Fibroblast of lung (primary cell): ENCODE results near the gene MRAS.

Experiments
- EZH2 ChIP-seq: IDR thresholded peaks from 2 replicates; pipeline ENCODE4 v1.5.1; 2012; ENCODE audit warnings: low read length, control low read depth, mild to moderate bottlenecking; ENCODE audit errors: missing control alignments
- TF ChIP-seq, protein P1 (sequence below), 2 donors: IDR thresholded peaks in 1 of 2; conservative IDR thresholded peaks in 1 of 2; 1 replicate in 1 of 2; 2 replicates in 1 of 2; pipeline ENCODE4 v1.5.1; 2011 to 2012; ENCODE audit warnings: low read length in 2 of 2, control low read depth in 1 of 2, inconsistent platforms in 1 of 2, low read depth in 1 of 2, mild to moderate bottlenecking in 1 of 2

DNA sequence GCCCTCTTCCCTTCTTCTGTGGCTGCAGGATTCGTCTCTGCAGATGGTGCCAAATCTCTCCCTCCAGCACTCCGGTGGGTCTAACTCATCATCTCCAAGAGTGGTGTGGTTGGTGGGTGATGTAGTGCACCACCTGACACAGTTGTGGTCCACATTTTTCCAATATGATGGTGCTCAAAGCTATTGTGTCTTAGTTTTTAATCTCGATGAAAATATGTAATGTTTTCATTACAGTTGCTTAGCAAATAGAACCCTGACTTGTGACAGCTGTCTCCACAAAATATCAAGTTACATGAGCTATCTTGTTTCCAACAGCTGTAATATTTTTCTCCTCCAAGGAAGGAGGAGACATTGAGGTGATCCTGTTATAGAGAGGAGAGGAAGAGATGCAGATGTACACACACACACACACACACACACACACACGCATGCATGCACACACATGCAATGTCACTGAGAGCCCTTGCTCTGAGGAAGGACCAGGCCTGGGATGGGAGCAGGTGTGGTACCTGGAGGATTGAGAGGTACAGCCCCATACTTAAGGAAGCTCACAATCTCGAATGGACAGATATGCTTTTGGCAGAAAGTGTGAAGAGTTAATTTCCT, 70.3 kb downstream of the MRAS start:
- no peak for TF ChIP-seq EZH2
- TF ChIP-seq, protein P1, sequence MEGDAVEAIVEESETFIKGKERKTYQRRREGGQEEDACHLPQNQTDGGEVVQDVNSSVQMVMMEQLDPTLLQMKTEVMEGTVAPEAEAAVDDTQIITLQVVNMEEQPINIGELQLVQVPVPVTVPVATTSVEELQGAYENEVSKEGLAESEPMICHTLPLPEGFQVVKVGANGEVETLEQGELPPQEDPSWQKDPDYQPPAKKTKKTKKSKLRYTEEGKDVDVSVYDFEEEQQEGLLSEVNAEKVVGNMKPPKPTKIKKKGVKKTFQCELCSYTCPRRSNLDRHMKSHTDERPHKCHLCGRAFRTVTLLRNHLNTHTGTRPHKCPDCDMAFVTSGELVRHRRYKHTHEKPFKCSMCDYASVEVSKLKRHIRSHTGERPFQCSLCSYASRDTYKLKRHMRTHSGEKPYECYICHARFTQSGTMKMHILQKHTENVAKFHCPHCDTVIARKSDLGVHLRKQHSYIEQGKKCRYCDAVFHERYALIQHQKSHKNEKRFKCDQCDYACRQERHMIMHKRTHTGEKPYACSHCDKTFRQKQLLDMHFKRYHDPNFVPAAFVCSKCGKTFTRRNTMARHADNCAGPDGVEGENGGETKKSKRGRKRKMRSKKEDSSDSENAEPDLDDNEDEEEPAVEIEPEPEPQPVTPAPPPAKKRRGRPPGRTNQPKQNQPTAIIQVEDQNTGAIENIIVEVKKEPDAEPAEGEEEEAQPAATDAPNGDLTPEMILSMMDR (conservative IDR thresholded peaks at IDR 0.05 in 1 of 2, IDR thresholded peaks at IDR 0.05 in 1 of 2; ENCODE audit: low read depth in 1 of 2, low read length in 2 of 2): no peak
